ENCODE measurements around the gene DEAF1.
"Not testable (repeated sequence)": the region's sequence is repeated elsewhere in the genome, so short reads cannot be mapped to it uniquely, and the experiment has no call there.

DNA sequence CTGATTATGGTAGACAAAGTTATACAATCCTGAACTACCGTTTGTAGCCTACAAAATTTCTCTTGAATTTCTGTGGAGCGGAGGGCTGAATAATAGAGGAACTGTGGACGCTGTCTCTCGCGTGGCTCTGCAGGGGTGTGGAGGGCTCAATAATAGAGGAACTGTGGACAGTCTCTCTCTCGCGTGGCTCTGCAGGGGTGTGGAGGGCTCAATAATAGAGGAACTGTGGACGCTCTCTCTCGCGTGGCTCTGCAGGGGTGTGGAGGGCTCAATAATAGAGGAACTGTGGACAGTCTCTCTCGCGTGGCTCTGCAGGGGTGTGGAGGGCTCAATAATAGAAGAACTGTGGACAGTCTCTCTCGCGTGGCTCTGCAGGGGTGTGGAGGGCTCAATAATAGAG is 41.9 kb downstream of the DEAF1 start:
- TF ChIP-seq CTCF, POLR2A, EP300 (IDR thresholded peaks at IDR 0.05): not testable (repeated sequence)
